Retinal pigment epithelial cell (primary cell): ENCODE results near the gene FYCO1.

Experiments used
- DNase-seq: peaks from one replicate; pipeline ENCODE4 v3.0.0-alpha.2; 2010; ENCODE audit warnings: low read depth
- H3K4me3 ChIP-seq: 2 replicates; pipeline ENCODE4 v1.5.1; 2011; ENCODE audit warnings: mild to moderate bottlenecking, low read length, control low read depth, moderate library complexity
- TF ChIP-seq, protein P1 (sequence below): conservative IDR thresholded peaks from 2 replicates; pipeline ENCODE4 v1.5.1; 2011; ENCODE audit warnings: low read depth, low read length, control low read depth, inconsistent platforms

FYCO1 gene

DNA sequence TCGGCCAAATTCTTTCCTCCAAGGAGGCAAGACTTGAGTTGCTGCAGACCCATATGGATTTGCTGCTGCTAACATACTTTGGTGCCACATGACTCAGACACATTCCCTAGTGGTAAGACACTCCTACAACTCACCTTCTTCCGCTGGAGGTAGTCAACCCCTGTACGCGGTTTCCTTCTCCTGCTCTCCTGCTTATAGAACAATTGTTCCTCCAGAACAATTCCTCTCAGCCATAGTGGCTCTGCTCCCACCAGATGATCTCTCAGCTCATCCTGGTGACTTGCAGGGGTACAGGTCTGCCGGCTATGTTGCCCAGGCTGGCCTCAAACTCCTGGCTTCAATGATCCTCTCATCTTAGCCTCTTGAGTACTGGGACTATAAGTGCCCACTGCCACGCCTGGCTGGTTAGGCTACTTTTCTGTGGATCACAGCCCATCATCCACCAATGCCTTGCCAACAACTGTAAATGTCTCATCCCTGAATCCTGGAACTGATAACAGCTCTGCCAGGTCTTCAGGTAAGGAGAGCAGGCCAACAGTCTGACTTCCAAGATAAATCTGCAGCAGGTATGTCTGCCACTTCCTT lies 54.8 kb downstream of the FYCO1 start:
- TF ChIP-seq, protein P1, sequence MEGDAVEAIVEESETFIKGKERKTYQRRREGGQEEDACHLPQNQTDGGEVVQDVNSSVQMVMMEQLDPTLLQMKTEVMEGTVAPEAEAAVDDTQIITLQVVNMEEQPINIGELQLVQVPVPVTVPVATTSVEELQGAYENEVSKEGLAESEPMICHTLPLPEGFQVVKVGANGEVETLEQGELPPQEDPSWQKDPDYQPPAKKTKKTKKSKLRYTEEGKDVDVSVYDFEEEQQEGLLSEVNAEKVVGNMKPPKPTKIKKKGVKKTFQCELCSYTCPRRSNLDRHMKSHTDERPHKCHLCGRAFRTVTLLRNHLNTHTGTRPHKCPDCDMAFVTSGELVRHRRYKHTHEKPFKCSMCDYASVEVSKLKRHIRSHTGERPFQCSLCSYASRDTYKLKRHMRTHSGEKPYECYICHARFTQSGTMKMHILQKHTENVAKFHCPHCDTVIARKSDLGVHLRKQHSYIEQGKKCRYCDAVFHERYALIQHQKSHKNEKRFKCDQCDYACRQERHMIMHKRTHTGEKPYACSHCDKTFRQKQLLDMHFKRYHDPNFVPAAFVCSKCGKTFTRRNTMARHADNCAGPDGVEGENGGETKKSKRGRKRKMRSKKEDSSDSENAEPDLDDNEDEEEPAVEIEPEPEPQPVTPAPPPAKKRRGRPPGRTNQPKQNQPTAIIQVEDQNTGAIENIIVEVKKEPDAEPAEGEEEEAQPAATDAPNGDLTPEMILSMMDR = no peak
- no peak overlapping the region for H3K4me3 ChIP-seq
- DNase-seq = no peak

DNA sequence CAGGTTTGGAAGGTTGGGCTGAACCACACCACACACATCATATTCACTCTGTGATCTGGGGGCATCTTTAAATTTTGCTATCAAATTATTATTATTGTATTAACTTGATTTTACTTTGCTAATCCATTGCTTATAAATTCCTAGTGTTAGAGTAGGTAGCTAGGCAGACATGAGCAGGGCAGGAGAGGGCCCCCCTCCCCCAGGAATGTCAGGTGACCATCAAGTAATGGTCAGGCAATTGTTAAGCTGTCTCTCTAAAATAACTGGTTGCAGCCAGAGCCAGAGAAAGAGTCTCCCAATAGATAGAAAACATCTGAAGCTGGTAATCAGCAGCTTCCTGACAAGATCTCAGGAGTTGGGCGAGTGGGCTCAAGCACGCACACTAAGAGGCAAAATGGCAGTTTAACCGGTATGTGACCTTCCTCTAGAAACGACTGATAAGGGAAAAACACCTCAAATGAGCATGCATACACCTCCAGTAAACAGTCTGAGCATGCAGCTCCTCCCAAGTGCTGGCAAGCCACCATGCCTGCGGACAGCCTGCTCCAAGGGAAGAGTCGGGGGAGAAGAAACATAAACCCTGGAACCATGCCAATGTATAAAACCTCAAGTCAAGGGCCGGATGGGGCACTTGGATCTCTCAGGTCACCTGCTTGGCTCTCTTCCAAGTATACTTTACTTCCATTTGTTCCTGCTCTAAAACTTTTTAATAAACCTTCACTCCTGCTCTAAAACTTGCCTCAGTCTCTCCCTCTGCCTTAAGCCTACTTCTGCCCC lies 55.4 kb downstream of the FYCO1 start:
- TF ChIP-seq, protein P1 = no peak

DNA sequence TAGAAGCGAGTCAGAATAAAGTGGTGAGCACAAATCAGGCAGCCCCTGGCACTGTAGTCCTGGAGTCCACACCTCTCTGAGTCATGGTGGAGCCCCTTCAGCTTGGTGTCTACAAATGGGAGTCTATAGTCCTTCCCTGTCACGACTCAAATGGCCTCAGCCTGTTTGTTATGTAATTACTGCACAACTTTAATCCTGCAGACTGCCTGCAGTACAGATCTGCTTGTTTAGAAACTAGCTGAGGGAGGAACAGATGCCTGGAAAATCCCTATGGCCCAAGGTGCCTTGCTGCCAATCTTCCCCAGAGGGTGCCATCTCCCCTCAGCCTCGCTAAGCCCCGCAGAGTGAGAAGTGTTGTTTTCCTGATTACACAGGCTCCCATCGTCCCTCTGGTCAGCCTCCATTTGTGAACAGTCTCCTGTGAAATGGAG lies 56.3 kb downstream of the FYCO1 start:
- TF ChIP-seq, protein P1 = no peak
- no peak overlapping the region for H3K4me3 ChIP-seq
- DNase-seq = peak; percentile 22

More for the DNA sequence above, 55.4 kb downstream of the FYCO1 start:
- no peak for DNase-seq
- no peak overlapping the region for H3K4me3 ChIP-seq

DNA sequence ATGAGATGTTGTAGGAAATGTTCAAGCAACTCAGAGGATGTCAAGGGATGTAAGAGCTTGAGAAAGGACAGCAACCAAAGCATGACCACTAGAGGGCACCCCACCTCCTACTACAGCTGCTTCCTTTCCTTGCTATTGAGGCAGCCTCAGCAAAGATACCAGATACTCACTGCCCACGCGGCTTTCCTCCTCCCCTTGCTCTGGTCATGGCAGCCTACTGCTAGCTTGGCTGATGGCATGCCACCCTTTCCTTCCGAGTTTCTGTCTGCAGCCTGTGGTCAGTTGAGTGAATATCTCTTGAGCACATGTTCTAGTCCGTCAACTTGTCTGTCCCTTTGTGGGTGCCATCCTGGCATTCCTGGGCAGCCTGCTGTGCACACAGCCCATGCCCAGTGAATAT lies 56.8 kb downstream of the FYCO1 start:
- TF ChIP-seq, protein P1 = peak; percentile 97
- no peak overlapping the region for H3K4me3 ChIP-seq
- peak; percentile 59 for DNase-seq

DNA sequence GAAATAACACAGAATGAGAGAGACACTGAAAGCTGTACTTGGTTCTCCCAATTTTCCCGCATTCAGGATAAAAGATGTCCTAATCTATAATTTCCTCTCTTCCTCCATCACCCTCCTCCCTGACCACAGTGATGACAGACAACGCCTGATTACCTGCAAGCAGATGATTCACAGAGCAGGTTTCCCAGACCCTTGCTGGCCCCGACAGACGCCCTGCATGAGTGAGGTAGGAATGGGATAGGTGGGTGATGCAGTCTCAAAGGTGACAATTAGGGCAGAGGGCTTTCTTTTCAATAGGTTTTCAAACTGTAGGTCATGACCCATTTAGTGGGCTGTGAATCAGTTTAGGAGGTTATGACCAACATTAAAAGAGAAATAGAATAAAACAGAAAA lies 57.6 kb downstream of the FYCO1 start:
- DNase-seq = no peak
- TF ChIP-seq, protein P1 = no peak
- no peak overlapping the region for H3K4me3 ChIP-seq

DNA sequence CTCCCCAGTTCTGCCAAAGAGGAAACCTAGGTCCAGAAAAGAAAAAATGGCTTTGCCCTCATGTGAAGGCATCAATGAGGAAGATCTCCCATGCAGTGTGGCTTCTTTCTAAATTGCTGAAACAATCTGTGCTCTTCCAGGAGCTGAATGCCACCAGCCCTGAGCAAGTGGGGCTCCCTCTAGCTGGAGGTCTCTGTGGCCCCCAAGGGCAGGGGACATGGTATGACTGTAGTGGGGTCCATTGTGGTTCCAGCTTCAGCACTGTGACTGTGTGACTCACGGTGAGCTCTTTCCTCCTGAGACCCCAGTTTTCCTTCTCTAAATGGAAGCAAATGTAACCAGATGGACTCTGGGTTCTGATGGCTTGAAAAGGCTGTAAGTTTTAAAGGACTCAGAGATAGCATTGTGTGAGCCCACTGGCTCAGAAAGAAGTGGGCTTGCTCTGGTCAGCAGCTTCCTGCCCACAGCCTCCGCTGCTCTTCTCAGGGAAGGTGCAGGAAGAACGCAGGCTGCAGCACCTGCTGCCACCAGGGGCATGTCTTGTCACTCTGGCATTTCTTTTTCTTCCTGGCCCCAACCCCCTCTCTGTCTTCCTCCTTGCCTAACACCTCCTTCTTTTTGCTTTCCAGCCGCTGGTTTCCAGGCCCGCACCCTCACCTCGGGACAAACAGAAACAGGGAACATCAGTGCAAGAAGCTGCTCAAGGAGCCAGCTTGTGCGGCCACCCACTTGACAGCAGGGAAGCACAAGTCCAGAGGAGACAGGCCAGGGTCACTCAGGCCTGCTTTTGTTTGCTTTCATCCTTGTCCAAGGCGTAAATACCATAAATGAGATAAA lies 58.2 kb downstream of the FYCO1 start:
- no peak overlapping the region for H3K4me3 ChIP-seq
- TF ChIP-seq, protein P1 = no peak
- DNase-seq = no peak
